Measurements from ENCODE around the gene IRS2. TPM values are rescaled to one million over a fixed set of nuclear protein-coding genes. Genes with fewer than 3 reads are reported as not detected.

The IRS2 gene
- total RNA-seq, 1 experiment from 2014 or later: 5.9 TPM

DNA sequence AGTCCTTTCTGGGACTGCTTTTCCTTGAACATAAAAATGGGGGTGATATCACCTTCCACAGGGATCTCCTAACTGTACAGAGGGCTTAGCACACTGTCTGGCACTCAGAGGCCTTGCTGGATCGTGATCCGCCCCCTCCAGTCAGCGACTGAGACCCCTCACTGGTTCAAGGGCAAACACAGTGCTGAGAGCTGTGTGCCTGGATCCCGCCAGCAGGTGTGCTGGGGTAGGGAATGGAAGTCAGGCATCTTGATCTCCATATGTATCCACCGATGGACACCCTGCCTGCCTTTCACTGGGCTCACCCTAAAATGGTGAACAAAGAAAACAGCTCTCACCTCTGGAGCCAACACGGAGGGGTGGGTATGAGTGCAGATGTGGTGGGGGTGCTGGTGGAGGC lies 64.3 kb downstream of the IRS2 start:
- CTCF ChIA-PET: no interaction called here
- POLR2A ChIA-PET: interaction anchor here (0.6 kb wide), 1 partner anchor 70 kb away, joined by 3 read pairs; no protein-coding TSS in a partner anchor
- BruUV-seq (replicated peaks): no TSS peak
- no peak for DNase-seq (ENCODE audit: low read depth, low spot score)
- intact Hi-C loops (cut with micrococcal nuclease; ENCODE audit: unreplicated experiment) (no loop called here), in situ Hi-C loops (cut with HindIII; ENCODE audit: low pct_unique_long_range_greater_than_20kb, low sequenced_read_pairs) (no loop called here)
- Histone ChIP-seq H3K4me3 (ENCODE audit: low read depth in 2 of 2, low read length in 2 of 2) (no peak overlapping the region), H3K27ac (ENCODE audit: low read length) (no peak overlapping the region), H3K9me3 (ENCODE audit: control insufficient read depth, insufficient read depth, low read depth, low read length) (no peaks in the 10 kb centered on the region), H3K36me3 (ENCODE audit: control insufficient read depth, insufficient read depth, low read length) (no peaks in the 10 kb centered on the region), H3K4me1 (ENCODE audit: control insufficient read depth, insufficient read depth, low read length) (no peaks in the 10 kb centered on the region), H3K27me3 (ENCODE audit: control insufficient read depth, insufficient read depth, low read length) (no peaks in the 10 kb centered on the region)
- ATAC-seq: no peak
- TF ChIP-seq, protein P1, sequence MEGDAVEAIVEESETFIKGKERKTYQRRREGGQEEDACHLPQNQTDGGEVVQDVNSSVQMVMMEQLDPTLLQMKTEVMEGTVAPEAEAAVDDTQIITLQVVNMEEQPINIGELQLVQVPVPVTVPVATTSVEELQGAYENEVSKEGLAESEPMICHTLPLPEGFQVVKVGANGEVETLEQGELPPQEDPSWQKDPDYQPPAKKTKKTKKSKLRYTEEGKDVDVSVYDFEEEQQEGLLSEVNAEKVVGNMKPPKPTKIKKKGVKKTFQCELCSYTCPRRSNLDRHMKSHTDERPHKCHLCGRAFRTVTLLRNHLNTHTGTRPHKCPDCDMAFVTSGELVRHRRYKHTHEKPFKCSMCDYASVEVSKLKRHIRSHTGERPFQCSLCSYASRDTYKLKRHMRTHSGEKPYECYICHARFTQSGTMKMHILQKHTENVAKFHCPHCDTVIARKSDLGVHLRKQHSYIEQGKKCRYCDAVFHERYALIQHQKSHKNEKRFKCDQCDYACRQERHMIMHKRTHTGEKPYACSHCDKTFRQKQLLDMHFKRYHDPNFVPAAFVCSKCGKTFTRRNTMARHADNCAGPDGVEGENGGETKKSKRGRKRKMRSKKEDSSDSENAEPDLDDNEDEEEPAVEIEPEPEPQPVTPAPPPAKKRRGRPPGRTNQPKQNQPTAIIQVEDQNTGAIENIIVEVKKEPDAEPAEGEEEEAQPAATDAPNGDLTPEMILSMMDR (IDR thresholded peaks at IDR 0.05): no peak
- TF ChIP-seq SIN3A (IDR thresholded peaks at IDR 0.05; ENCODE audit: borderline replicate concordance, insufficient read depth, low read depth, low read length): no peak
- TF ChIP-seq, protein P2, sequence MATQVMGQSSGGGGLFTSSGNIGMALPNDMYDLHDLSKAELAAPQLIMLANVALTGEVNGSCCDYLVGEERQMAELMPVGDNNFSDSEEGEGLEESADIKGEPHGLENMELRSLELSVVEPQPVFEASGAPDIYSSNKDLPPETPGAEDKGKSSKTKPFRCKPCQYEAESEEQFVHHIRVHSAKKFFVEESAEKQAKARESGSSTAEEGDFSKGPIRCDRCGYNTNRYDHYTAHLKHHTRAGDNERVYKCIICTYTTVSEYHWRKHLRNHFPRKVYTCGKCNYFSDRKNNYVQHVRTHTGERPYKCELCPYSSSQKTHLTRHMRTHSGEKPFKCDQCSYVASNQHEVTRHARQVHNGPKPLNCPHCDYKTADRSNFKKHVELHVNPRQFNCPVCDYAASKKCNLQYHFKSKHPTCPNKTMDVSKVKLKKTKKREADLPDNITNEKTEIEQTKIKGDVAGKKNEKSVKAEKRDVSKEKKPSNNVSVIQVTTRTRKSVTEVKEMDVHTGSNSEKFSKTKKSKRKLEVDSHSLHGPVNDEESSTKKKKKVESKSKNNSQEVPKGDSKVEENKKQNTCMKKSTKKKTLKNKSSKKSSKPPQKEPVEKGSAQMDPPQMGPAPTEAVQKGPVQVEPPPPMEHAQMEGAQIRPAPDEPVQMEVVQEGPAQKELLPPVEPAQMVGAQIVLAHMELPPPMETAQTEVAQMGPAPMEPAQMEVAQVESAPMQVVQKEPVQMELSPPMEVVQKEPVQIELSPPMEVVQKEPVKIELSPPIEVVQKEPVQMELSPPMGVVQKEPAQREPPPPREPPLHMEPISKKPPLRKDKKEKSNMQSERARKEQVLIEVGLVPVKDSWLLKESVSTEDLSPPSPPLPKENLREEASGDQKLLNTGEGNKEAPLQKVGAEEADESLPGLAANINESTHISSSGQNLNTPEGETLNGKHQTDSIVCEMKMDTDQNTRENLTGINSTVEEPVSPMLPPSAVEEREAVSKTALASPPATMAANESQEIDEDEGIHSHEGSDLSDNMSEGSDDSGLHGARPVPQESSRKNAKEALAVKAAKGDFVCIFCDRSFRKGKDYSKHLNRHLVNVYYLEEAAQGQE (IDR thresholded peaks at IDR 0.05; ENCODE audit: insufficient read depth in 1 of 2, low read depth in 2 of 2, low read length in 1 of 2): no peak
- TF ChIP-seq POLR2AphosphoS5 (IDR thresholded peaks at IDR 0.05; ENCODE audit: low read depth, low read length): no peak

DNA sequence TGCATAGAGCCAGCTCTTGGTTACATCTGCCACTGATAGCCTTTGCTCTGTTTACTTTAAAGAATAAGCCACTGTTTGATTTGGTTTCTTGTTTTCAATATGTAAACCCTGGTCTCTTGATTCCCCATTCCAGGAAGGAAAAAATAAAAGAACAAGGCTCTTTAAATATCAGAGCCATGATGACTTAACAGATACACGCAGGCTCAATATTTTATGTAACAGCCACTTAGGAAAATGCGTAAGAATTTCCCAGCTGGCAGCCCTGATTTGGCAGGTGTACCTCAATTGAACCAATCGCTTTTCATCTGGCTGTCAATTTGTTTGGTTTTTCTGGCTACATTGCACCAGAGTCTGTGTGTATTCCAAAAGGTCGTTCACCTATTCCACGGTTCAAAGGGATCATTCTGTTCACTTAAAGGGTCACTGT lies 65.6 kb downstream of the IRS2 start:
- H3K36me3 ChIP-seq (ENCODE audit: control insufficient read depth, insufficient read depth, low read length): no peaks in the 10 kb centered on the region
- H3K27ac ChIP-seq (ENCODE audit: low read length): no peak overlapping the region
- BruUV-seq (replicated peaks): no TSS peak
- ChIA-PET CTCF (interaction anchor here (0.6 kb wide), 1 partner anchor 1555 kb away, joined by 5 read pairs; no protein-coding TSS in a partner anchor), POLR2A (no interaction called here)
- DNase-seq (ENCODE audit: low read depth, low spot score): no peak
- no peak for ATAC-seq
- TF ChIP-seq SIN3A (IDR thresholded peaks at IDR 0.05; ENCODE audit: borderline replicate concordance, insufficient read depth, low read depth, low read length) (no peak), TCF7L2 (IDR thresholded peaks at IDR 0.05; ENCODE audit: low read depth, low read length) (no peak), POLR2AphosphoS5 (IDR thresholded peaks at IDR 0.05; ENCODE audit: low read depth, low read length) (no peak)
- TF ChIP-seq, protein P2 (IDR thresholded peaks at IDR 0.05; ENCODE audit: insufficient read depth in 1 of 2, low read depth in 2 of 2, low read length in 1 of 2): no peak
- TF ChIP-seq, protein P1 (IDR thresholded peaks at IDR 0.05): no peak
- H3K9me3 ChIP-seq (ENCODE audit: control insufficient read depth, insufficient read depth, low read depth, low read length): no peaks in the 10 kb centered on the region
- H3K4me1 ChIP-seq (ENCODE audit: control insufficient read depth, insufficient read depth, low read length): no peaks in the 10 kb centered on the region
- no peaks in the 10 kb centered on the region for H3K27me3 ChIP-seq (ENCODE audit: control insufficient read depth, insufficient read depth, low read length)
- in situ Hi-C loops (cut with HindIII; ENCODE audit: low pct_unique_long_range_greater_than_20kb, low sequenced_read_pairs) (no loop called here), intact Hi-C loops (cut with micrococcal nuclease; ENCODE audit: unreplicated experiment) (no loop called here)
- H3K4me3 ChIP-seq (ENCODE audit: low read depth in 2 of 2, low read length in 2 of 2): no peak overlapping the region
